H9 (cell line): ENCODE data around the gene OR7C1. TPM values are rescaled to one million over a fixed set of nuclear protein-coding genes. Genes with fewer than 3 reads are reported as not detected.

Source experiments
- DNase-seq: peaks from one replicate; pipeline ENCODE4 v3.0.0-alpha.2; 2017
- H2AFZ ChIP-seq: one replicate; pipeline ENCODE4 v1.6.1; 2013; ENCODE audit warnings: mild to moderate bottlenecking, low read length, control low read depth, moderate library complexity
- H2AK5ac ChIP-seq: 2 replicates; pipeline ENCODE4 v1.6.1; 2013; ENCODE audit warnings: low read length, control low read depth, mixed read lengths; ENCODE audit not compliant: insufficient read length
- H2BK120ac ChIP-seq: one replicate; pipeline ENCODE4 v1.6.1; 2013; ENCODE audit warnings: low read depth, mild to moderate bottlenecking, low read length, control low read depth, inconsistent platforms; ENCODE audit not compliant: poor library complexity, severe bottlenecking
- H2BK12ac ChIP-seq: 2 replicates; pipeline ENCODE4 v1.6.1; 2013; ENCODE audit warnings: low read length, control low read depth, mixed read lengths, low read depth; ENCODE audit not compliant: insufficient read length
- H2BK15ac ChIP-seq: 2 replicates; pipeline ENCODE4 v1.6.1; 2013; ENCODE audit warnings: low read depth, low read length, control low read depth
- H2BK20ac ChIP-seq: one replicate; pipeline ENCODE4 v1.6.1; 2013; ENCODE audit warnings: low read depth, mild to moderate bottlenecking, low read length, control low read depth, inconsistent platforms; ENCODE audit not compliant: poor library complexity, severe bottlenecking
- H2BK5ac ChIP-seq: 2 replicates; pipeline ENCODE4 v1.6.1; 2013; ENCODE audit warnings: low read length, control low read depth, mixed read lengths; ENCODE audit not compliant: insufficient read length
- H3K14ac ChIP-seq: 2 replicates; pipeline ENCODE4 v1.6.1; 2013; ENCODE audit warnings: low read length, control low read depth; ENCODE audit not compliant: insufficient read depth
- H3K18ac ChIP-seq: 2 replicates; pipeline ENCODE4 v1.6.1; 2013; ENCODE audit warnings: low read depth, mild to moderate bottlenecking, mixed read lengths, low read length, control low read depth; ENCODE audit not compliant: insufficient read length
- H3K23ac ChIP-seq: 2 replicates; pipeline ENCODE4 v1.6.1; 2013; ENCODE audit warnings: low read length, control low read depth, mixed read lengths, low read depth; ENCODE audit not compliant: insufficient read length
- H3K23me2 ChIP-seq: 2 replicates; pipeline ENCODE4 v1.6.1; 2013; ENCODE audit warnings: low read depth, mild to moderate bottlenecking, mixed read lengths, low read length, control low read depth; ENCODE audit not compliant: insufficient read length, poor library complexity, severe bottlenecking
- H3K27ac ChIP-seq: 2 replicates; pipeline ENCODE4 v1.5.1; 2013; ENCODE audit warnings: low read length, control low read depth, mixed read lengths, low read depth; ENCODE audit not compliant: insufficient read length
- H3K27me3 ChIP-seq: 2 replicates; pipeline ENCODE4 v1.6.1; 2013; ENCODE audit warnings: low read length, control low read depth, inconsistent platforms; ENCODE audit not compliant: insufficient read depth
- H3K4ac ChIP-seq: 2 replicates; pipeline ENCODE4 v1.6.1; 2013; ENCODE audit warnings: low read depth, mild to moderate bottlenecking, control low read depth, inconsistent platforms, low read length, moderate library complexity
- H3K4me1 ChIP-seq: 2 replicates; pipeline ENCODE4 v1.6.1; 2013; ENCODE audit warnings: low read length, control low read depth, inconsistent platforms; ENCODE audit not compliant: insufficient read depth
- H3K4me2 ChIP-seq: 2 replicates; pipeline ENCODE4 v1.6.1; 2013; ENCODE audit warnings: low read length, control low read depth, mixed read lengths; ENCODE audit not compliant: insufficient read length, insufficient read depth
- H3K56ac ChIP-seq: 2 replicates; pipeline ENCODE4 v1.6.1; 2013; ENCODE audit warnings: low read depth, mild to moderate bottlenecking, mixed read lengths, low read length, control low read depth; ENCODE audit not compliant: insufficient read length
- H3K79me1 ChIP-seq: 2 replicates; pipeline ENCODE4 v1.6.1; 2013; ENCODE audit warnings: low read depth, mild to moderate bottlenecking, moderate library complexity, low read length, control low read depth, inconsistent platforms; ENCODE audit not compliant: insufficient read depth, poor library complexity, severe bottlenecking
- H3K79me2 ChIP-seq: 2 replicates; pipeline ENCODE4 v1.6.1; 2013; ENCODE audit warnings: low read length, control low read depth, inconsistent platforms; ENCODE audit not compliant: insufficient read depth
- H3K9ac ChIP-seq: 2 replicates; pipeline ENCODE4 v1.6.1; 2013; ENCODE audit warnings: low read length, control low read depth, mixed read lengths; ENCODE audit not compliant: insufficient read length; ENCODE audit errors: extremely low read depth
- H3K9me3 ChIP-seq: one replicate; pipeline ENCODE4 v1.6.1; 2013; ENCODE audit warnings: low read depth, low read length, inconsistent platforms; ENCODE audit not compliant: control insufficient read depth
- H3T11ph ChIP-seq: one replicate; pipeline ENCODE4 v1.6.1; 2013; ENCODE audit warnings: mild to moderate bottlenecking, low read length, control low read depth, inconsistent platforms
- H4K20me1 ChIP-seq: one replicate; pipeline ENCODE4 v1.6.1; 2013; ENCODE audit not compliant: control insufficient read depth, insufficient read length, insufficient read depth
- H4K5ac ChIP-seq: 2 replicates; pipeline ENCODE4 v1.6.1; 2013; ENCODE audit warnings: low read depth, mild to moderate bottlenecking, mixed read lengths, low read length, control low read depth; ENCODE audit not compliant: insufficient read length
- H4K8ac ChIP-seq: replicated peaks from 2 replicates; pipeline ENCODE4 v1.6.1; 2013; ENCODE audit warnings: low read length, control low read depth, mixed read lengths, low read depth; ENCODE audit not compliant: insufficient read length
- H4K91ac ChIP-seq: 2 replicates; pipeline ENCODE4 v1.6.1; 2013; ENCODE audit warnings: low read depth, mild to moderate bottlenecking, moderate library complexity, mixed read lengths, low read length, control low read depth; ENCODE audit not compliant: insufficient read length
- H3K27ac Mint-ChIP-seq, 3 experiments: 2 replicates in 2 of 3; 3 replicates in 1 of 3; pipeline ENCODE4 v1.8.0; 2020 to 2021; ENCODE audit warnings: mixed read lengths in 3 of 3, mild to moderate bottlenecking in 1 of 3, moderate library complexity in 1 of 3
- H3K27me3 Mint-ChIP-seq: 2 replicates; pipeline ENCODE4 v1.8.0; 2021; ENCODE audit warnings: low read depth, mild to moderate bottlenecking, moderate library complexity, mixed read lengths
- H3K36me3 Mint-ChIP-seq, 3 experiments: 2 replicates in 2 of 3; 3 replicates in 1 of 3; pipeline ENCODE4 v1.8.0; 2020 to 2021; ENCODE audit warnings: low read depth in 3 of 3, mixed read lengths in 3 of 3; ENCODE audit not compliant: insufficient read depth in 1 of 3
- H3K4me1 Mint-ChIP-seq, 2 experiments: 2 replicates each; pipeline ENCODE4 v1.8.0; 2020; ENCODE audit warnings: mixed read lengths in 2 of 2
- H3K4me3 Mint-ChIP-seq, 2 experiments: 2 replicates in 1 of 2; 3 replicates in 1 of 2; pipeline ENCODE4 v1.8.0; 2020 to 2021; ENCODE audit warnings: mild to moderate bottlenecking in 2 of 2, mixed read lengths in 2 of 2, moderate library complexity in 1 of 2
- H3K9me3 Mint-ChIP-seq, 2 experiments: 2 replicates in 1 of 2; 3 replicates in 1 of 2; pipeline ENCODE4 v1.8.0; 2020; ENCODE audit warnings: mild to moderate bottlenecking in 2 of 2, mixed read lengths in 2 of 2, moderate library complexity in 1 of 2
- WGBS: extraction: QIAGEN DNeasy Blood & Tissue Kit; methylation state at CpG from one replicate; pipeline ENCODE4 v1.1.7; 2013; ENCODE audit warnings: missing lambda C conversion rate, low lambda C conversion rate, mixed read lengths; ENCODE audit not compliant: insufficient read length; ENCODE audit errors: extremely low coverage; 5-methylcytosine and 5-hydroxymethylcytosine counted together
- total RNA-seq: library from RNA; stranded (reverse); gene quantifications from 2 replicates; pipeline ENCODE4 v1.2.1, GENCODE V29; 2021
- TF ChIP-seq, protein P1 (sequence below): fragments of 200-600 bp; sonication (generic); conservative IDR thresholded peaks from 3 replicates; pipeline ENCODE4 v1.8.0; 2021; ENCODE audit warnings: antibody characterized with exemption, mild to moderate bottlenecking

OR7C1 gene
- total RNA-seq, 1 experiment from 2014 or later = not detected

DNA sequence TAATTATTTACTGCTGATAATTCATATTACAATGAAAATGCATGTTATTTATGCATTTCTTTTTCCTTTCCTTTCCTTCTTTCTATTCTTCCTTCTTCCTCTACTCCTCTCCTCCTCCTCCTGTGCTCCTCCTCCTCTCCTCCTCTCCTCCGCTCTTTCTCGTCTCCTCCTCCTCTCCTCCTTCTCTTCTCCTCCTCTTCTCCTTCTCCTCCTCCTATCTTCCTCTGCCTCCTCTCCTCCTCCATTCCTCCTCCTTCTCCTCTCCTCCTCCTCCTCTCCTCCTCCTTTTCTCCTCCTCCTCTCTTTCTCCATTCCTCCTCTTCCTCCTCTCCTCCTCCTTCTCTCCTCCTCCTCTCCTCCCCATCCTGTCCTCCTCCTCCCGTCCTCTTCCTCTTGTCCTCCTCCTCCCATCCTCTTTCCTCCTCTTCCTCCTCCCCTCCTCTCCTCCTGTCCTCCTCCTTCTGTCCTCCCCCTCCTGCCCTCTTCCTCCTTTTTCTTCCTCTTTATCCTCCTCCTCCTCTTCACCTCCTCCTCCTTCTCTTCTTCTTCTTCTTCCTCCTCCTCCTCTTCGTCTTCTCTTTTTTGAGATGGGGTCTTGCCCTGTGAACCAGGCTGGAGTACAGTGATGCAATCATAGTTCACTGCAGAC, 71.4 kb downstream of the OR7C1 start:
- no peak overlapping the region for H3K4me3 Mint-ChIP-seq
- WGBS = no CpG with 5 or more reads among the region's 4 CpGs
- Histone ChIP-seq H3K9ac (no peak overlapping the region), H3K4me1 (no peaks in the 10 kb centered on the region; the same call in 1 of the 2 replicates), H3K14ac (no peak overlapping the region), H4K91ac (no peak overlapping the region), H3K23ac (no peak overlapping the region), H4K20me1 (no peaks in the 10 kb centered on the region), H3K27me3 (no peaks in the 10 kb centered on the region), H2BK12ac (no peak overlapping the region), H3K79me2 (no peaks in the 10 kb centered on the region), H3K4ac (no peak overlapping the region), H3K56ac (no peak overlapping the region), H3K4me2 (no peak overlapping the region), H4K5ac (no peak overlapping the region), H3T11ph (no peak overlapping the region), H2BK15ac (no peak overlapping the region), H2BK5ac (no peak overlapping the region), H3K18ac (no peak overlapping the region), H3K9me3 (no peaks in the 10 kb centered on the region), H4K8ac (no peak overlapping the region), H2AFZ (no peak overlapping the region), H2BK120ac (no peak overlapping the region), H3K23me2 (no peaks in the 10 kb centered on the region), H2AK5ac (no peak overlapping the region), H2BK20ac (no peak overlapping the region), H3K79me1 (no peaks in the 10 kb centered on the region), H3K27ac (no peak overlapping the region)
- peaks cover 9 to 12% of the 10 kb centered on the region in 2 experiments for H3K4me1 Mint-ChIP-seq
- H3K27me3 Mint-ChIP-seq = no peaks in the 10 kb centered on the region; the same call in 1 of the 2 replicates
- no peak overlapping the region for H3K27ac Mint-ChIP-seq
- H3K36me3 Mint-ChIP-seq = peaks cover 8 to 17% (median 12%) of the 10 kb centered on the region in 3 experiments
- TF ChIP-seq, protein P1, sequence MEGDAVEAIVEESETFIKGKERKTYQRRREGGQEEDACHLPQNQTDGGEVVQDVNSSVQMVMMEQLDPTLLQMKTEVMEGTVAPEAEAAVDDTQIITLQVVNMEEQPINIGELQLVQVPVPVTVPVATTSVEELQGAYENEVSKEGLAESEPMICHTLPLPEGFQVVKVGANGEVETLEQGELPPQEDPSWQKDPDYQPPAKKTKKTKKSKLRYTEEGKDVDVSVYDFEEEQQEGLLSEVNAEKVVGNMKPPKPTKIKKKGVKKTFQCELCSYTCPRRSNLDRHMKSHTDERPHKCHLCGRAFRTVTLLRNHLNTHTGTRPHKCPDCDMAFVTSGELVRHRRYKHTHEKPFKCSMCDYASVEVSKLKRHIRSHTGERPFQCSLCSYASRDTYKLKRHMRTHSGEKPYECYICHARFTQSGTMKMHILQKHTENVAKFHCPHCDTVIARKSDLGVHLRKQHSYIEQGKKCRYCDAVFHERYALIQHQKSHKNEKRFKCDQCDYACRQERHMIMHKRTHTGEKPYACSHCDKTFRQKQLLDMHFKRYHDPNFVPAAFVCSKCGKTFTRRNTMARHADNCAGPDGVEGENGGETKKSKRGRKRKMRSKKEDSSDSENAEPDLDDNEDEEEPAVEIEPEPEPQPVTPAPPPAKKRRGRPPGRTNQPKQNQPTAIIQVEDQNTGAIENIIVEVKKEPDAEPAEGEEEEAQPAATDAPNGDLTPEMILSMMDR = no peak
- H3K9me3 Mint-ChIP-seq = peaks cover 22 to 69% of the 10 kb centered on the region in 2 experiments
- DNase-seq = no peak
